ENCODE data around the gene ASTN2. TPM values are rescaled to one million over a fixed set of nuclear protein-coding genes. Genes with fewer than 3 reads are reported as not detected.

The ASTN2 gene, protein sequence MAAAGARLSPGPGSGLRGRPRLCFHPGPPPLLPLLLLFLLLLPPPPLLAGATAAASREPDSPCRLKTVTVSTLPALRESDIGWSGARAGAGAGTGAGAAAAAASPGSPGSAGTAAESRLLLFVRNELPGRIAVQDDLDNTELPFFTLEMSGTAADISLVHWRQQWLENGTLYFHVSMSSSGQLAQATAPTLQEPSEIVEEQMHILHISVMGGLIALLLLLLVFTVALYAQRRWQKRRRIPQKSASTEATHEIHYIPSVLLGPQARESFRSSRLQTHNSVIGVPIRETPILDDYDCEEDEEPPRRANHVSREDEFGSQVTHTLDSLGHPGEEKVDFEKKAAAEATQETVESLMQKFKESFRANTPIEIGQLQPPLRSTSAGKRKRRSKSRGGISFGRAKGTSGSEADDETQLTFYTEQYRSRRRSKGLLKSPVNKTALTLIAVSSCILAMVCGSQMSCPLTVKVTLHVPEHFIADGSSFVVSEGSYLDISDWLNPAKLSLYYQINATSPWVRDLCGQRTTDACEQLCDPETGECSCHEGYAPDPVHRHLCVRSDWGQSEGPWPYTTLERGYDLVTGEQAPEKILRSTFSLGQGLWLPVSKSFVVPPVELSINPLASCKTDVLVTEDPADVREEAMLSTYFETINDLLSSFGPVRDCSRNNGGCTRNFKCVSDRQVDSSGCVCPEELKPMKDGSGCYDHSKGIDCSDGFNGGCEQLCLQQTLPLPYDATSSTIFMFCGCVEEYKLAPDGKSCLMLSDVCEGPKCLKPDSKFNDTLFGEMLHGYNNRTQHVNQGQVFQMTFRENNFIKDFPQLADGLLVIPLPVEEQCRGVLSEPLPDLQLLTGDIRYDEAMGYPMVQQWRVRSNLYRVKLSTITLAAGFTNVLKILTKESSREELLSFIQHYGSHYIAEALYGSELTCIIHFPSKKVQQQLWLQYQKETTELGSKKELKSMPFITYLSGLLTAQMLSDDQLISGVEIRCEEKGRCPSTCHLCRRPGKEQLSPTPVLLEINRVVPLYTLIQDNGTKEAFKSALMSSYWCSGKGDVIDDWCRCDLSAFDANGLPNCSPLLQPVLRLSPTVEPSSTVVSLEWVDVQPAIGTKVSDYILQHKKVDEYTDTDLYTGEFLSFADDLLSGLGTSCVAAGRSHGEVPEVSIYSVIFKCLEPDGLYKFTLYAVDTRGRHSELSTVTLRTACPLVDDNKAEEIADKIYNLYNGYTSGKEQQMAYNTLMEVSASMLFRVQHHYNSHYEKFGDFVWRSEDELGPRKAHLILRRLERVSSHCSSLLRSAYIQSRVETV (N-terminal part only)
- total RNA-seq (1 to 10 TPM; 2.7 to 6.1 (median 3.9) TPM), polyA plus RNA-seq (1 to 10 TPM in 1 of 3 donors, under 1 TPM in 2; 0.87 to 1.8 (median 0.93) TPM)
- long read RNA-seq, donor 1 = 0 reads
- long read RNA-seq, donor 2 = 0 reads

DNA sequence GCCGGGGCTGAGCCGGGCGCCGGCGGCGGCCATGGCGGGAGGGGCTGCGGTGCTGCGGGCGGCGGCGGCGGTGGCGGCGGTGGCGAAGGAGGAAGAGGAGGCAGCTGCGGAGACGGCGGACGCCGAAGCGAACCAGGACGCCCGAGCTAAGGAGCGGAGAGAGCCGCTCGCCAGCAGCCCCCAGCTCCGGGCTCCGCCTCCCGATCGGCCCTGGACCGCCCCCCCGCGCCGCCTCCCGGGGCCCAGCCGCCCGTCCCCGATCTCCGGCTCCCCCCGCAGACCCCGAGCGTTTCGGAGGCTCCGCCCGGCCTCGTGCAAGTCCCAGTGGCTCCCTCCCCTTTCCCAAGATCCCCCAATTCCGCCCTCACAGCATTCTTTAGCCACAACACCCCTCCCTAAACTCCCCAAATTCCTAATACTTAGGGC lies at the start of gene ASTN2:
Gene ASTN2, minus strand, starts transcription at position 152 of the 426 bp plus-strand sequence. Its CDS starts 119 bp downstream, at position 33.
- Histone ChIP-seq H3K9me3 (no peaks in the 10 kb centered on the region), H3K27me3 (replicated peaks in 1 of 7) (peaks cover 4 to 81% (median 46%) of the 10 kb centered on the region in 7 donors), H3K36me3 (no peaks in the 10 kb centered on the region), H3K4me3 (peak within 1 kb of the TSS; percentile 12 to 65 (median 36)), H3K4me1 (peaks cover 0 to 39% (median 17%) of the 10 kb centered on the region in 6 donors), H3K27ac (no peak within 1 kb of the TSS)
- WGBS, 5 donors = 0 to 4% (median 1%) methylated on average over 21 to 48 of the region's 48 CpGs
- intact Hi-C loops (cut with DNase I; ENCODE audit: low total_unique reads) = loop anchor here (10.0 kb wide), 1 partner anchor 680 kb away; no protein-coding TSS in a partner anchor
- TF ChIP-seq, protein P1, sequence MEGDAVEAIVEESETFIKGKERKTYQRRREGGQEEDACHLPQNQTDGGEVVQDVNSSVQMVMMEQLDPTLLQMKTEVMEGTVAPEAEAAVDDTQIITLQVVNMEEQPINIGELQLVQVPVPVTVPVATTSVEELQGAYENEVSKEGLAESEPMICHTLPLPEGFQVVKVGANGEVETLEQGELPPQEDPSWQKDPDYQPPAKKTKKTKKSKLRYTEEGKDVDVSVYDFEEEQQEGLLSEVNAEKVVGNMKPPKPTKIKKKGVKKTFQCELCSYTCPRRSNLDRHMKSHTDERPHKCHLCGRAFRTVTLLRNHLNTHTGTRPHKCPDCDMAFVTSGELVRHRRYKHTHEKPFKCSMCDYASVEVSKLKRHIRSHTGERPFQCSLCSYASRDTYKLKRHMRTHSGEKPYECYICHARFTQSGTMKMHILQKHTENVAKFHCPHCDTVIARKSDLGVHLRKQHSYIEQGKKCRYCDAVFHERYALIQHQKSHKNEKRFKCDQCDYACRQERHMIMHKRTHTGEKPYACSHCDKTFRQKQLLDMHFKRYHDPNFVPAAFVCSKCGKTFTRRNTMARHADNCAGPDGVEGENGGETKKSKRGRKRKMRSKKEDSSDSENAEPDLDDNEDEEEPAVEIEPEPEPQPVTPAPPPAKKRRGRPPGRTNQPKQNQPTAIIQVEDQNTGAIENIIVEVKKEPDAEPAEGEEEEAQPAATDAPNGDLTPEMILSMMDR (IDR thresholded peaks at IDR 0.05 in 8 of 11, conservative IDR thresholded peaks at IDR 0.05 in 3 of 11) = no peak
- no peak for TF ChIP-seq POLR2A (IDR thresholded peaks at IDR 0.05)
- no peak for DNase-seq

DNA sequence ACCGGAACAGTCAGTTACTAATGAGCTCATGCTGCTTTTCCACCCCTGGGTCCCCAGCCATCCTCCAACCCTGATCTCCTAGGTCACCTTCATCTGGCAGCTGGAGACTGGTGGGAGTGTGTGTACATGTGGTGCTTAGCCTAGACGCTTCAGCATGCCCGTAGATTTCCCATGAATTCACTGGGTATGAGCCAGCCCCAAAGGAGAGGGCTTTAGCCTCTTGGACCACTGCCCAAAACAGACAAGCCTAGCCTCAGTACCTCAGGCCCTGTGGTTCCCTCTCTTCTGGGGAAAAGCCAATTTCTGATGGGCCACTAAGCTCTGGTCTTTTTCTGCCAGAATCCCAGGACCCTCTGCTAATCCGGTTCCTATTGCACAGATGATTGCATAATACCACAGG lies 48.0 kb upstream of the ASTN2 start:
- Histone ChIP-seq H3K4me1 (no peaks in the 10 kb centered on the region), H3K27ac (no peak overlapping the region), H3K9me3 (no peaks in the 10 kb centered on the region), H3K27me3 (replicated peaks in 1 of 7) (peaks cover 0 to 11% (median 0%) of the 10 kb centered on the region in 7 donors), H3K36me3 (no peaks in the 10 kb centered on the region), H3K4me3 (no peak overlapping the region)
- TF ChIP-seq, protein P1 (IDR thresholded peaks at IDR 0.05 in 8 of 11, conservative IDR thresholded peaks at IDR 0.05 in 3 of 11) = no peak
- TF ChIP-seq POLR2AphosphoS5 (IDR thresholded peaks at IDR 0.05) (no peak), POLR2A (IDR thresholded peaks at IDR 0.05) (no peak)
- DNase-seq = no peak
- 63 to 80% (median 65%) methylated on average over 4 of the region's 4 CpGs for WGBS, 5 donors
- intact Hi-C loops (cut with DNase I; ENCODE audit: low total_unique reads) = no loop called here

DNA sequence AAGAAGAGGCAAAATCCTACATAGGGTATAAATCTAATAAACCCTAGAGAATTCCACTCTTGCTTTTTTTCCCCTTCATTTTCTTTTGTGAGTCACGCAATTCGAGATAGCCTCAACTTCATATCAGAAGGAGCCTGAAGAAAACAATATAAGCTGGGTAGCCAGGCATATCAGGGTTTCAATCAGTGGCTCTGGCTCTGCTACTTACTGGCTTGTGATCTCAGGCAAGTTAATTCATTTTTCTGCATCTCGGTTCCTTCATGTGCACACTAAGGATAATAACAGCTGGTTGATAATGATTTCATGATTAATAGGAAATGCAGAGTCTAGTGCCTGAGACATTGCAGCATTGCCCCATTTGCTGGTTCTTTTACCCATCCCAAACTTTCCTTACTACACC lies 46.5 kb upstream of the ASTN2 start:
- no peak overlapping the region for H3K4me3 ChIP-seq
- no peaks in the 10 kb centered on the region for H3K36me3 ChIP-seq
- intact Hi-C loops (cut with DNase I; ENCODE audit: low total_unique reads) = no loop called here
- H3K4me1 ChIP-seq = no peaks in the 10 kb centered on the region
- WGBS, 5 donors = 82 to 93% (median 84%) methylated on average over 3 of the region's 3 CpGs
- TF ChIP-seq, protein P1 (IDR thresholded peaks at IDR 0.05 in 8 of 11, conservative IDR thresholded peaks at IDR 0.05 in 3 of 11) = no peak
- TF ChIP-seq POLR2AphosphoS5 (IDR thresholded peaks at IDR 0.05) (no peak), POLR2A (IDR thresholded peaks at IDR 0.05) (no peak)
- H3K9me3 ChIP-seq = no peaks in the 10 kb centered on the region
- no peak for DNase-seq
- peaks cover 0 to 3% (median 0%) of the 10 kb centered on the region in 7 donors for H3K27me3 ChIP-seq (replicated peaks in 1 of 7)
- no peak overlapping the region for H3K27ac ChIP-seq

Measured in spleen (tissue), 13 donors.